Measurements from ENCODE around the gene APBB3. TPM values are rescaled to one million over a fixed set of nuclear protein-coding genes. Genes with fewer than 3 reads are reported as not detected.

Gene APBB3
- total RNA-seq, 1 donor from 2014 or later: 20.7 TPM

- no peak overlapping the region for H3K27ac Mint-ChIP-seq
- Histone ChIP-seq H3F3A (ENCODE audit: low read depth) (no peaks in the 10 kb centered on the region), H3K79me2 (ENCODE audit: low read depth) (peaks cover 23% of the 10 kb centered on the region), H3K36me3 (no peaks in the 10 kb centered on the region), H3K4me2 (no peak overlapping the region), H3K4me3 (no peak overlapping the region), H3K27ac (no peak overlapping the region), H2AFZ (replicated peaks) (no peak overlapping the region), H3K9me3 (ENCODE audit: low read depth) (no peaks in the 10 kb centered on the region), H3K27me3 (no peaks in the 10 kb centered on the region), H3K9ac (no peak overlapping the region), H4K20me1 (ENCODE audit: low read depth) (no peaks in the 10 kb centered on the region), H3K4me1 (peaks cover 12% of the 10 kb centered on the region)
- peaks cover 11% of the 10 kb centered on the region for H3K36me3 Mint-ChIP-seq
- H3K4me3 Mint-ChIP-seq: peak overlapping the region; percentile 50
- TF ChIP-seq, protein P1, sequence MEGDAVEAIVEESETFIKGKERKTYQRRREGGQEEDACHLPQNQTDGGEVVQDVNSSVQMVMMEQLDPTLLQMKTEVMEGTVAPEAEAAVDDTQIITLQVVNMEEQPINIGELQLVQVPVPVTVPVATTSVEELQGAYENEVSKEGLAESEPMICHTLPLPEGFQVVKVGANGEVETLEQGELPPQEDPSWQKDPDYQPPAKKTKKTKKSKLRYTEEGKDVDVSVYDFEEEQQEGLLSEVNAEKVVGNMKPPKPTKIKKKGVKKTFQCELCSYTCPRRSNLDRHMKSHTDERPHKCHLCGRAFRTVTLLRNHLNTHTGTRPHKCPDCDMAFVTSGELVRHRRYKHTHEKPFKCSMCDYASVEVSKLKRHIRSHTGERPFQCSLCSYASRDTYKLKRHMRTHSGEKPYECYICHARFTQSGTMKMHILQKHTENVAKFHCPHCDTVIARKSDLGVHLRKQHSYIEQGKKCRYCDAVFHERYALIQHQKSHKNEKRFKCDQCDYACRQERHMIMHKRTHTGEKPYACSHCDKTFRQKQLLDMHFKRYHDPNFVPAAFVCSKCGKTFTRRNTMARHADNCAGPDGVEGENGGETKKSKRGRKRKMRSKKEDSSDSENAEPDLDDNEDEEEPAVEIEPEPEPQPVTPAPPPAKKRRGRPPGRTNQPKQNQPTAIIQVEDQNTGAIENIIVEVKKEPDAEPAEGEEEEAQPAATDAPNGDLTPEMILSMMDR (IDR thresholded peaks at IDR 0.05): no peak
- TF ChIP-seq EZH2phosphoT487 (IDR thresholded peaks at IDR 0.05) (no peak), EZH2 (IDR thresholded peaks at IDR 0.05) (no peak)
- no peak for DNase-seq (ENCODE audit: low spot score)
- H3K9me3 Mint-ChIP-seq: no peaks in the 10 kb centered on the region
- peaks cover 31% of the 10 kb centered on the region for H3K4me1 Mint-ChIP-seq
- H3K27me3 Mint-ChIP-seq (ENCODE audit: insufficient read depth, low read depth): peaks cover 7% of the 10 kb centered on the region
Observed at GRCh38 chr5:140566665-140567064, 2.3 kb upstream of the APBB3 start.

DNA sequence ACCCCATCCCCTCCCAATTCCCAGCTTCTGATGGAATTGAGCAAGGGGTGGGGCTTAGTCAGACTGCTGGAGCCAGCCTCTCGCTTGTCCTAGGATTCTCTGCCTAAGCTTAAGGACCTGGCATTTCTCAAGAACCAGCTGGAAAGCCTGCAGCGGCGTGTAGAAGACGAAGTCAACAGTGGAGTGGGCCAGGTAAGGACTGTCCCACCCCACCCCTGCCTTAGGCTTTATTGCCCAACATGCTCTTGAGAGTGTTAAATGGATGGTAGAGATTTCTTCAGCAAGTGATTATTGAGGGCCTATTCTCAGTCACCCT, 1.3 kb upstream of the APBB3 start:
- TF ChIP-seq EZH2phosphoT487 (IDR thresholded peaks at IDR 0.05) (no peak), EZH2 (IDR thresholded peaks at IDR 0.05) (no peak)
- TF ChIP-seq, protein P1 (IDR thresholded peaks at IDR 0.05): no peak
- H3K36me3 Mint-ChIP-seq: peaks cover 13% of the 10 kb centered on the region
- Histone ChIP-seq H3F3A (ENCODE audit: low read depth) (no peaks in the 10 kb centered on the region), H3K27me3 (no peaks in the 10 kb centered on the region), H3K36me3 (no peaks in the 10 kb centered on the region), H3K27ac (no peak overlapping the region), H4K20me1 (ENCODE audit: low read depth) (no peaks in the 10 kb centered on the region), H3K4me3 (peak overlapping the region; percentile 59), H3K4me2 (peak overlapping the region; percentile 87), H3K4me1 (peaks cover 12% of the 10 kb centered on the region), H3K9ac (no peak overlapping the region), H3K79me2 (ENCODE audit: low read depth) (peaks cover 23% of the 10 kb centered on the region), H2AFZ (replicated peaks) (no peak overlapping the region), H3K9me3 (ENCODE audit: low read depth) (no peaks in the 10 kb centered on the region)
- no peak overlapping the region for H3K27ac Mint-ChIP-seq
- H3K4me3 Mint-ChIP-seq: peak overlapping the region; percentile 93
- no peaks in the 10 kb centered on the region for H3K9me3 Mint-ChIP-seq
- H3K27me3 Mint-ChIP-seq (ENCODE audit: insufficient read depth, low read depth): peaks cover 7% of the 10 kb centered on the region
- peak; percentile 19 for DNase-seq (ENCODE audit: low spot score)
- peaks cover 31% of the 10 kb centered on the region for H3K4me1 Mint-ChIP-seq

- Histone ChIP-seq H3K36me3 (no peaks in the 10 kb centered on the region), H3K4me2 (peak overlapping the region; percentile 87), H3K79me2 (ENCODE audit: low read depth) (peaks cover 23% of the 10 kb centered on the region), H3K4me1 (peaks cover 12% of the 10 kb centered on the region), H3K4me3 (peak overlapping the region; percentile 59), H2AFZ (replicated peaks) (peak overlapping the region; percentile 44), H3K9ac (peak overlapping the region; percentile 51), H3K27ac (no peak overlapping the region), H3K9me3 (ENCODE audit: low read depth) (no peaks in the 10 kb centered on the region), H4K20me1 (ENCODE audit: low read depth) (no peaks in the 10 kb centered on the region), H3K27me3 (no peaks in the 10 kb centered on the region), H3F3A (ENCODE audit: low read depth) (no peaks in the 10 kb centered on the region)
- Mint-ChIP-seq H3K27me3 (ENCODE audit: insufficient read depth, low read depth) (peaks cover 7% of the 10 kb centered on the region), H3K36me3 (peaks cover 13% of the 10 kb centered on the region), H3K9me3 (no peaks in the 10 kb centered on the region), H3K4me1 (peaks cover 31% of the 10 kb centered on the region), H3K27ac (peak overlapping the region; percentile 50), H3K4me3 (peak overlapping the region; percentile 93)
- no peak for DNase-seq (ENCODE audit: low spot score)
- TF ChIP-seq EZH2phosphoT487 (IDR thresholded peaks at IDR 0.05) (no peak), EZH2 (IDR thresholded peaks at IDR 0.05) (no peak)
- TF ChIP-seq, protein P1 (IDR thresholded peaks at IDR 0.05): no peak
Observed at GRCh38 chr5:140565024-140565779, 804 bp upstream of the APBB3 start.
